NCI-H446 treated with DMSO at 0.1 percent for 48 hours (cell line): ENCODE measurements around the gene GGA2.
"Not testable (repeated sequence)": the region's sequence is repeated elsewhere in the genome, so short reads cannot be mapped to it uniquely, and the experiment has no call there.

ENCODE experiments used
- DNase-seq: peaks from one replicate; lab custom pipeline; 2025; lab: John Stamatoyannopoulos, UW

GGA2 gene, protein sequence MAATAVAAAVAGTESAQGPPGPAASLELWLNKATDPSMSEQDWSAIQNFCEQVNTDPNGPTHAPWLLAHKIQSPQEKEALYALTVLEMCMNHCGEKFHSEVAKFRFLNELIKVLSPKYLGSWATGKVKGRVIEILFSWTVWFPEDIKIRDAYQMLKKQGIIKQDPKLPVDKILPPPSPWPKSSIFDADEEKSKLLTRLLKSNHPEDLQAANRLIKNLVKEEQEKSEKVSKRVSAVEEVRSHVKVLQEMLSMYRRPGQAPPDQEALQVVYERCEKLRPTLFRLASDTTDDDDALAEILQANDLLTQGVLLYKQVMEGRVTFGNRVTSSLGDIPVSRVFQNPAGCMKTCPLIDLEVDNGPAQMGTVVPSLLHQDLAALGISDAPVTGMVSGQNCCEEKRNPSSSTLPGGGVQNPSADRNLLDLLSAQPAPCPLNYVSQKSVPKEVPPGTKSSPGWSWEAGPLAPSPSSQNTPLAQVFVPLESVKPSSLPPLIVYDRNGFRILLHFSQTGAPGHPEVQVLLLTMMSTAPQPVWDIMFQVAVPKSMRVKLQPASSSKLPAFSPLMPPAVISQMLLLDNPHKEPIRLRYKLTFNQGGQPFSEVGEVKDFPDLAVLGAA

DNA sequence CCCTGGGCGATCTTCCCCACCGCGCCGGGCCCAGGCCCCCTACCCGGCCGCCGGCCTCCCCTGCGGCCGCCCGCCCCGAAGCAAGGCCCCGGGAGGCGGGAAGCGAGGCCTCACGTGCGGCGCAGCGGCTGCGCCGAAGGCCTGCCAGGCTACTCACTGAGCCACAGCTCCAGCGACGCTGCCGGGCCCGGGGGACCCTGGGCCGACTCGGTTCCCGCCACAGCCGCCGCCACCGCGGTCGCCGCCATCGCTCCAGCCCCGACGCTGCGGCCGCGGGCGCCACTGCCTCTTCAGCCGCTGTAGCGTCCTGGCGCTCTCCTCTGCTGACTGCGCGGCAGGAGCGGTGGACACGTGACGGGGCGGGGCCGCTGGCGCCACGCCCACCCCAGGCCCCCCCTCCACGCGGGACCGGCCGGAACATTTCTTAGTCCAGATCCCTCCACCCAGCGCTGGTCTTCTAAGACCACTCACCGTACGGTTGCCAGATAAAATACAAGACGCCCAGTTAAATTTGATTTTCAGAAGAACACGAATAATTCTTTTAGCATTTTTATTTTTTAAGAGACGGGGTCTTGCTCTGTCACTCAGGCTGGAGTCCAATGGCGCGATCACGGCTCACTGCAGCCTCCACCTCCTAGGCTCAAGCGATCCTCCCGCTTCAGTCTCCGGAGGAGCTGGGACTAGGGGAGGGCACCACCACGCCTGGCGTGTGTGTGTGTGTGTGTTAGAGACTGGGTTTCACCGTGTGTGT, at the start of gene GGA2:
Gene GGA2 (minus strand): TSS at position 331 of the 751 bp plus-strand sequence. CDS start 83 bp downstream, at position 248.
- peak; percentile 52 for DNase-seq

DNA sequence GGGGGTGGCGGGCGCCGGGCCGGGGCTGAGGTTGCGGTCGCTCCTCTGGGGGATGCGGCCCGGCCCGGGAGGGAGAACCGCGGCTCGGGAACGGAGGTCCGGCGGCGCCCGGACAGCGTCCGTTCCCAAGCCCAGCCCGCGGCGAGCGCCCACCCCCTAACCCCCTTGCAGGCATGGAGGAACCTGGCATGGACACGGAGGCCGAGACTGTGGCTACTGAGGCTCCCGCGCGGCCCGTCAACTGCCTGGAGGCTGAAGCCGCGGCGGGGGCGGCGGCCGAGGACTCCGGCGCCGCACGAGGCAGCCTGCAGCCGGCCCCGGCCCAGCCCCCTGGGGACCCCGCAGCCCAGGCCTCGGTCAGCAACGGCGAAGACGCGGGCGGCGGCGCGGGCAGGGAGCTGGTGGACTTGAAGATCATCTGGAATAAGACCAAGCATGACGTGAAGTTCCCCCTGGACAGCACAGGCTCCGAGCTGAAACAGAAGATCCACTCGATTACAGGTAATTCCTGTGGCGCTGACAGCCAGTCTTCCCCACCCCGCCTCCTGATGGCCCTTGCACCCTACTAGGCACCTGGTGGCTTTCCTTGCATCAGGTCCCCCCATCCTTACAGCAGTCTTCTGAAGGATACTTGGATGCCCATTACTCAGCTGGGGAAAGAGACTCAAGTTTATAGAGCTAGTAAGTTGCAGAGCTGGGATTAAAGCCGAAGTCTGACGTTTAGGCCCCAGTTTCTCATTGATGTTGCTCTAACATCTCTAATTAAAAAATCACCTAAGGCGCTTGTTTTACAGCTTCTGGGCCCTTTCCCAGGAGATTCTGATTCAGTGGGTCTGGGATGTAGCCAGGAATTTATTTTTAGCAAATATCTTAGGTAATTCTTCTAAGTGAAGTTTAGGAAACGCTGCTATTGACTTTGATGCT, 47.7 kb upstream of the GGA2 start:
- no peak for DNase-seq

DNA sequence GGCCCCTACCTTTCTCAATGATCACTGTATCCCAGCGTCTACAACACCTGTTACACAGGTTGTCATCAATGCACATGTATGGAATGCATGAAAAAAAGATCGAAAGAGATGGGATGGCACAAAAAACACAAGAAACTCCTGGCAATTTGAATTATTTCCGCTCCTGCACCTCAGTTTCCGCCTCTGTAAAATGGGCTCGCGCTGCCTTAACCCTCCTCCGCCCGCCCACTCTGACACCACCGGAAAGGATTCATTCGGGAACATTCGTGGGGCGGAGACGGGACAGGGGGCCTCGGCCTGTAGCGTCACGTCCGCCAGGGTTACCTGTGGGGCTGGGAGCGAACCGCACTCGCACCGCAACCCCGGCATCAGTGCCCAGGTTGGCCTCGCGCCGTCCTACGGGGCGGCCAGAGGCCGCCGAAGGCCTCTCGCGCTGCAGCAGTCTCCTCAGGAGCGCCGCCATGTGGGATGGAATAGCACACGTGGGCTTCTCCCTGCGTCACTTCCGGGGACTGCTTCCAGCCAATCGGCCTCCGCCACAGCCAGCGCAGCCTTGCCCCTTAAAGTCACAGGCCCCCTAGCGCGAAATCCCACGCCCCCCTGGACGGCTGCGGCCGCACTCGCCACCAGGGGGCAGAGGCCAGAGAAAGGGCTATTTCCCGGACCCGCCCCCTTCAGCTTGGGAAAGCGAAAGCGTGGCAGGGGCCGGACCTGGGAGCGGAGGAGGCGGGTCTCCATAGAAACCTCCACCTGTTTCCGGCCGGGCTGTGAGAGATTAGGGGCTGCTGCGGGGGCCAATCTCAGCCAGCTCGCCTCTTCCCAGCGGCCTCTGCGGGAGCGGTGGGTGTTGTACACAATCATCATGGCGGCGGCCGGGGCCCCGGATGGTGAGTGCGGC, 46.8 kb upstream of the GGA2 start, which contains the start of the genes EARS2 and UBFD1:
Gene EARS2 (minus strand): TSS at position 470 of the 898 bp plus-strand sequence. CDS start 7 bp downstream, at position 463.
Gene UBFD1 (plus strand): TSS at position 847 of the 898 bp plus-strand sequence. CDS start 16 bp downstream, at position 863.
- DNase-seq: peak; percentile 95

DNA sequence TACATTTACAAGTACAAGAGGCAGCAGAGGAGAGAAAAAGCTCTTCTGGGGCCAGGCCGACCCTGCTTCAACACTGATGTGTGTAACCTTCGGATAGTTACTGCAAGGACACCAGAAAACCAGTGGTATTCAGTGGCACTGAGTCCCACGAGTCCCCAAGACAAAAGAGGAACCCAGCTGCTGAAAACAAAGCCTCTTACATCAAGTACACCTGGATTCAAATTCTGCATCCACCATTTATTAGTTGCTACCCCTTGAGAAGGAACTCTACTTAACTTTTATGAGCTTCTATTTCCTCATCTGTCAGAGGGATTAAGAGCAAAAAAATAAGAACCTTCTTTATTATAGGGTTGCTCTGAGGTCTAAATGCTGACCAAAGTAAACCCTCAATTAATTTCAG, 44.2 kb upstream of the GGA2 start:
- no peak for DNase-seq

DNA sequence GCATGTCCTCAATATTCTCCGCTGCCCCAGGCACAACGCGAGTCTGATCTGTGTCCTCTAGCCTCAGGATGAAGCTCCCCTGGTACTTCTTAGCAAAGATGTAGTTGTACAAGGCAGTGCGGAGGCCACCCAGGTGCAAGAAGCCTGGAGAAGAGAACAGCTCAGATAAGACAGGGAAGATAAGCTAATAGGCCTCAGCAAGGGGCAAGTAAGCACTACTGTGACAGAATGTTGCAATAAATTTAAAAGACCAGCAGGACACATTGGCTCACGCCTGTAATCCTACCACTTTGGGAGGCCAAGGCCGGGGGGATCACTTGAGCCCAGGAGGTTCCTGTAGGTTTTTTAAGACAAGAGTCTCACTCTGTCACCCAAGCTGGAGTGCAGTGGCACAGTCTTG, 41.9 kb upstream of the GGA2 start:
- no peak for DNase-seq

DNA sequence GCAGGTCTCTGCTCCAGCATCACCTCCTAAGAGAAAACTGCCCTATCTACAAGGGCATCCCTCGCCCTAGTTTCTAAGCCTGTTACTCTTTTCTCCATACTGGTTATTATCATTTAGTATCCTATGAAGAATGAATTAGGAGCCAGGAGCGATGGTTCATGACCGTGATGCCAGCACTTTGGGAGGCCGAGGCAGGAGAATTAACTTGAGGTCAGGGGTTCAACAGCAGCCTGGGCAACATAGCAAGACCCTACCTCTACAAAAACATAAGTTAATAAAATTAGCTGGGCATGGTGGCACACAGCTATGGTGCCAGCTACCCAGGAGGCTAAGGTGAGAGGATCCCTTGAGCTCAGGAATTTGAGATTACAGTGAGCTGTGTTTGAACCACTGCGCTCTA, 39.6 kb upstream of the GGA2 start:
- no peak for DNase-seq

DNA sequence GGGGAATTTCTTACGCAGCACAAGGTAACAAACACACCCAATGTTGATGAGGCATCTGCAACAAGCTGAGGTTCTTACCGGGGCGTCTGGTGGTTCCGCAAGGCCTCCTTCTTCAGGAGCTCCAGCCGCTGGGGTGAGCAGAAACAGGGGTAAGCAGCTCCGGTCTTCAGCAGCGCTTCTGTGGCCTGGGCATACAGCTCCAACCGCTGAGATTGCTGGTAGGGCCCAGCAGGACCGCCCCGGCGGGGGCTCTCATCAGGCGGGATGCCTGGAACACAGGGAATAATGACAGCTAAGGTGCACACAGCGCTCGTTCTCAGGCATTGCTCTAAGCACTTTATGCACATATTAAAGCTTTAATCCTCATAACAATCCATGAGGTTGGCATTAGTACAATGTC, 34.1 kb upstream of the GGA2 start:
- DNase-seq: no peak

DNA sequence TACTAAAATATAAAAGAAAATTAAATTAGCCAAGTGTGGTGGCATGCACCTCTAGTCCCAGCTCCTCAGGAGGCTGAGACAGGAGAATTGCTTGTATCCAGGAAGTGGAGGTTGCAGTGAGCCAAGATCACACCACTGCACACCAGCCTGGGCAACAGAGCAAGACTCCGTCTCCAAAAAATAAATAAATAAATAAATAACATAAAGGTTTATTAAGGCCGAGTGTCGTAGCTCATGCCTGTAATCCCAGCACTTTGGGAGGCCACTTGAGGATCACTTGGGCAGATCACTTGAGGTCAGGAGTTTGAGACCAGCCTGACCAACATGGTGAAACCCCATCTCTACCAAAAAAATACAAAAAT, 30.5 kb upstream of the GGA2 start:
- DNase-seq: not testable (repeated sequence)

DNA sequence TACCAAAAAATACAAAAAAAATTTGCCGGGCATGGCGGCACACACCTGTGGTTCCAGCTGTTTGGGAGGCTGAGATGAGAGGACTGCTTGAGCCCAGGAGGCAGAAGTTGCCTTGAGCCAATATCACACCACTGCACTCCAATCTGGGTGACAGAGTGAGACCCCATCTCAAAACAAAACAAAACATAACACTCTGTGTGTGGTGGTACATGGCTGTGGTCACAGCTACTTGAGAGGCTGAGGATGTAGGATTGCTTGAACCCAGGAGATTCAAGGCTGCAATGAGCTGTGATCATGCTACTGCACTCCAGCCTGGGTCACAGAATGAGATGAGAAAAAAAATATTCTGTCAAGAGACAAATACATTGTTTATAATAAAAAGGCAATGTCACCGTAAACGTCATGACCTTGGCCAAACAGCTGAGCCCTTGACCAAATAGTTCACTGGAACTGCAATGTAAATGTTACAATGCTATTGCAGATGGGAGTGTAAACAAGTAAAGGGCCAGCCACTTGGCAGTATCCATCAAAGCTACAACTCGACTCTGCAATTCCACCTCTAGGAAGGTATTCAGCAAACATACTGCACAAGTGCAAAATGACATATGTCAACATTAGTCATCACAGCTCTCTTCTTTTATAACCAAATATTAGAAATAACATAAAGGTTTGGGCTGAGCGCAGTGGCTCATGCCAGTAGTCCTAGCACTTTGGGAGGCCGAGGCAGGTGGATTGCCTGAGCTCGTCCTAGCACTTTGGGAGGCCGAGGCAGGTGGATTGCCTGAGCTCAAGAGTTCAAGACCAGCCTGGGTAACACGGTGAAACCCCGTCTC, 29.9 kb upstream of the GGA2 start:
- DNase-seq: no peak

DNA sequence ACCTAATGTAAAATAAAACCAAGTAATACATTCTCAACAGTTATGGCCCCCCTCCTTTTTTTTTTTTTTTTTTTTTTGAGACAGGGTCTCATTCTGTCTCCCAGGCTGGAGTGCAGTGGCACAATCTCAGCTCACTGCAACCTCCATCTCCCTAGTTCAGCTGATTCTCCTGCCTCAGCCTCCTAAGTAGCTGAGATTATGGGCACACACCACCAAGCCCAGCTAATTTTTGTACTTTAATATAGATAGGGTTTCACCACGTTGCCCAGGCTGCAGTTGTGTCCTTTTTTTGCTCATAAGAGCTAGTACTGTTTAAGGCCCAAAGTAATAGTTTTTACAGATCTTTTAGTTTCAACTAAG, 28.6 kb upstream of the GGA2 start:
- DNase-seq: no peak

DNA sequence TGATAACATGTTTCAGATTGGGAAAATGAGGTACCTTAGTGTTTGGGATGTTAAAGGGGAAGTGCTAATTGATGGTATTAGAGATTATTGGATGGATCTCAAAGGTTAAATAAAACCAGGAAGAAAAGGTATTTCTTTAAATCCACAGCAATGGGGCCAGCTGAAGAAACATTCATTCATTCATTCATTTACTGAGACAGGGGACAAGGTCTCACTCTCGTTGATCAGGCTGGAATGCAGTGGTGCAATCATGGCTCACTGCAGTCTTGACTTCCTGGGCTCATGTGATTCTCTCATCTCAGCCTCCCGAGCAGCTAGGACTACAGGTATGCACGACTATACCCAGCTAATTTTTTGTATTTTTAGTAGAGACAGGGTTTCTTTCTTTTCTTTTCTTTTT, 27.1 kb upstream of the GGA2 start:
- no peak for DNase-seq

DNA sequence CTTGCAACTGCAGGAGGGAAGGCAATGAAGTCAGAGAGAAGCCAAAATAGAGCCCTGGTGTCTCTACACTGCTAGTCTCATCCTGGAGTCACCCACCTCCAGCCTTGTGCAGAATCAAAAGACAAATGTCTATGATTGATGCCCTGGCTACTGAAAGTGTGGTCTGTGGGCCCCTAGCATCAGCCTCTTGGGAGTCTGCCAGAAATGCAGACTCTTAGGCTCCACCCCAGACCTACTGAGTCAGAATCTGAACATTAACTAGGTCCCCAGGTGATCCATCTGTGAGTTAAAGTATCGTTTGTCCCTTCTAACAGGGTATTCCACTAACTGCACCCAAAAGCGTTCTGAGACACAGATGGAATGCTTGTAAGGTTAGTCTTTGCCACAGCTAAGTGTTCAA, 25.6 kb upstream of the GGA2 start:
- DNase-seq: no peak

DNA sequence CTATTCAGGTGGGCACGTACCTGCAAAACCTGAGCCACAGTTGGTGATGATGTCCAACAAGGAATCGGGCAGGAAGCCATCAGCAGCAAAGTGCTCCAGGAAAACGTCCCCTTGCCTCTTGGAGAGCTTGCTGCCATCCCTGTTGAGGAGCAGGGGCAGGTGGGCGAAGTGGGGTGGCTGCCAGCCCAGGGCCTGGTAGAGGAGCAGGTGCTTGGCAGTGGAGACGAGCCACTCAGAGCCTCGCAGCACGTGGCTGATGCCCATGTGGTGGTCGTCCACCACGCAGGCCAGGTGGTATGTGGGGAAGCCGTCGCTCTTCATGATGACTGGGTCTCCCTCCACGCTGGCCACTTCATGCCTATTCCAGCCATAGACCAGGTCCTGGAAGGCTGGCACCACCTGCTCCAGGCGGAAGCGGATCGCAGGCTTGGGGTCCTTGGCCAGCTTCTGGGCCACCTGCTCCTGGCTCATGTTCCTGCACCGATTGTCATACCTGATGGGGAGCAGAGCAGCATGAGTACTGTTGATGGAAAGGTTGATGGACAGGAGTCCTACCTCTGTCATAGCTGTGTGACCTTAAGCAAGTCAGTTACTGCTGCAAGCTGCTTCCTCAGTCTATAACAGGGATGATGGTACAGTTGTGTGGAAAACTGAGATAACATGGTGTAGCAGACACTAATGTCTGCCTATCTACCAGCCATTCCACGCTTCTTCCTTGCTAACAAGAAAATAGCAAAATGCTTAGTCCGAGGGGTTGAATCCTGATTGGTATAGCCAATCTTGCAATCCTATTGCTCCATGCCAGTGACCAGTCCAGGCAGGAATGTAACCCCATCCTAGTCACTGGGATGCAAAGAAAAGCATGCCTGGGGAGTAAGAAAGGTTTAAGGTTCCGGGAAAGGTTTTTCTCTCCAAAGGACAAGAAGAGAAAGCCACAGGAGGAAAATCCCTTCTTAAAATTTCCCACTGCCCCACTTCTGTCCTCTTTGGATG, 24.9 kb upstream of the GGA2 start:
- no peak for DNase-seq

DNA sequence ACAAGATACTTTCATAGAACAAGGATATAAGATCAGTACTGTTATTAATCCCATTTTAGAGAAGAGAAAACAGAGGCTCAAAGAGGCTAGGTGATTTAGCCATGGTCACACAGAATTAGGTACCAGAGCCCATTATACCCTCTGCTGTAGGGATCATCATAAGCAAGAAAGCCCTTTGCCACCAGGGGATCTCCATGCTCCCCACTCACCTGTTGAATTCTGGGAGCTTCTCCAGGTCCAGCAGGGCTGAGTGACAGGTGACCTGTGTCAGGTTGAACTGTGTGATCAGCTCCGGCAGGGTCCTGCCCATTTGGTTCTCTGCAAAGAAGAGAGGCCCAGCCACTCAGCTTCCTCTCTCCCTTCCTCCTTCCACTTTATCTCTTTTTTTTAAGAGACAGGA, 22.2 kb upstream of the GGA2 start:
- DNase-seq: no peak

DNA sequence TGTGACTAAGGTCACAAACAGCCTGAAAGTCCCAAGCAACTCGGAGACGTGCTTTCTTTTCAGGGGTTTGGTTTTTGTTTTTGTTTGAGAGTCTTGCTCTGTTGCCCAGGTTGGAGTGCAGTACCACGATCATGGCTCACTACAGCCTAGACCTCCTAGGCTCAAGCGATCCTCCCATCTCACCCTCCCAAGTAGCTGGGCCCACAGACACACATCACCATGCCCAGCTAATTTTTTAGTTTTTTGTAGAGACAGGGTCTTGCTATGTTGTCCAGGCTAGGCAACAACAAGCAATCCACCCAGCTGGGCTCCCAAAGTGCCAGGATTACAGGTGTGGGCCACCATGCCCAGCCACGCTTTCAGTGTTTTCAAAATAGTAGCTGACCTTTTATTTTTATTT, 19.8 kb upstream of the GGA2 start:
- no peak for DNase-seq

DNA sequence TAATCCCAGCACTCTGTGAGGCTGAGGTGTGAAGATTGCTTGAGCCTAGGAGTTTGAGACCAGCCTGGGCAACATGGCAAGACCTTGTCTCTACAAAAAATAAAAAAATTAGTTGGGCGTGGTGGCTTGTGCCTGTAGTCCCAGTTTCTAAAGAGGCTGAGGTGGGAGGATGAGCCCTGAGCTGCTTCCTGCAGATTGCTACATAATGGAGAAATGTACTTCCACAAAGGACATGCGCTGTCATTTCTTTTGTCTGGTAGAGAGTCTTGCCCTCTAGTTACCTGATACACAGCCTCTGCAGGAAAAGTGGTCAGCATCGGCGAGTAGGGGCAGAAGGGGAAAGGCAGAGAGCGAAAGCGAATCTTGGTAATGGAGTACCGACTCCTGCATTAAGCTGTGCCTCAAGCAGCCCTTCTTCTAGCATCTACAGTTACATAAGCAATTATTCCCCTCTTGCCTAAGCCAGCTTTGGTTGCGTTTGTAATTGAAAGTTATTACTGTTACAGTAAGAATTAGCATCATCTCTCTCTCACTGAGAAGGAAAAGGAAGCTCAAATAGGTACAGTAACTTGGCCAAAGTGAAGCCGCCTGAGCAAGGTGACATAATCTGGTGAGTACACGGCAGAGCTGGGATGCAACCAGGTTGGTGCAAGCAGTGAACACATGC, 18.5 kb upstream of the GGA2 start:
- no peak for DNase-seq

DNA sequence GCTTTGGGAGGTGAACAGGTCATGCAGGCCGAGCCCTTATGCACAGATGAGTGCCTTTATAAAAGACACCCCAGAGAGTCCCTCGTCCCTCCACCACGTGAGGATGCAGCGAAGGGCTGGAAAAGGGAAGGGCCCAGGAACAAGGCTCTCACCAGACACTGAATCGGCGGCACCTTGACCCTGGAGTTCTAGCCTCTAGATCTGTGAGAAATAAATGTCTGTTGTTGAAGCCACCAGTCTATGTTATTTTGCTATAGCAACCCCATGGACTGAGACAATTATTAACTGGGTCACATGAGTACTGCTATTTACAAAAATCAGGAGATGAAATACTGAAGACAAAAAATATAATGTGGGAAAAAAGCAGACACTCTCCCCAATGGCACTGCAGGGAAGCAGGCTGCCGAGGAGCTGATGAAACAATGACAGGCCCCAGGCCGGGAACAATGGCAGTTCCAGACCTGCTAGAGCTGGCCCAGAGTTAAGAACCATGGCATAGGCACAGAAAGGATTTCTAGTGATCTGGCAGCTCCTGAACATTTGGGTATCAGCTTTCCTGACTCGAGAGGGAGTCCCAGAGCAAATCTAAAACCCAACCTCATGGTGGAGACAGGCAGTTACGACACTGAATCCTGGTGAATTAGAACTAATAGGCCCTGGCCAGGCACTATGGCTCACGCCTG, 17.8 kb upstream of the GGA2 start:
- no peak for DNase-seq
